Natural killer cell (primary cell): ENCODE data around the gene COX14. TPM values are rescaled to one million over a fixed set of nuclear protein-coding genes. Genes with fewer than 3 reads are reported as not detected.

Experiments used
- ATAC-seq, 3 donors: fragments of 150-1000 bp in 2 of 3; fragments of 200-7000 bp in 1 of 3; cut with Tn5 transposase; 1 replicate in 1 of 3; 2 replicates in 2 of 3; pipeline ENCODE4 v1.10.0; 2021; ENCODE audit warnings: mild to moderate bottlenecking in 2 of 3, moderate library complexity in 2 of 3
- DNase-seq, 2 donors: peaks; one replicate each; pipeline versions ENCODE4 v3.0.0 to v3.0.0-alpha.2; 2013 to 2021; ENCODE audit warnings: mixed read lengths in 1 of 2
- H3K27ac ChIP-seq: one replicate; pipeline ENCODE4 v1.5.1; 2013; ENCODE audit warnings: mild to moderate bottlenecking, low read length
- H3K27me3 ChIP-seq: one replicate; pipeline ENCODE4 v1.6.1; 2013; ENCODE audit warnings: low read length; ENCODE audit not compliant: control insufficient read depth, insufficient read depth
- H3K36me3 ChIP-seq: one replicate; pipeline ENCODE4 v1.6.1; 2013; ENCODE audit warnings: low read length; ENCODE audit not compliant: control insufficient read depth, insufficient read depth
- H3K4me1 ChIP-seq: one replicate; pipeline ENCODE4 v1.6.1; 2013; ENCODE audit warnings: low read length; ENCODE audit not compliant: control insufficient read depth, insufficient read depth
- H3K4me3 ChIP-seq: one replicate; pipeline ENCODE4 v1.5.1; 2013; ENCODE audit warnings: low read length
- H3K9me3 ChIP-seq: one replicate; pipeline ENCODE4 v1.6.1; 2013; ENCODE audit warnings: low read length; ENCODE audit not compliant: control insufficient read depth, insufficient read depth
- H3K27ac Mint-ChIP-seq, 2 donors: one replicate each; pipeline ENCODE4 v1.8.0; 2022; ENCODE audit warnings: mild to moderate bottlenecking in 2 of 2, mixed read lengths in 2 of 2, moderate library complexity in 1 of 2
- H3K27me3 Mint-ChIP-seq, 2 donors: one replicate each; pipeline ENCODE4 v1.8.0; 2022; ENCODE audit warnings: low read depth in 2 of 2, mixed read lengths in 2 of 2
- H3K36me3 Mint-ChIP-seq: one replicate; pipeline ENCODE4 v1.8.0; 2022; ENCODE audit warnings: mixed read lengths
- H3K4me1 Mint-ChIP-seq, 2 donors: one replicate each; pipeline ENCODE4 v1.8.0; 2022; ENCODE audit warnings: mixed read lengths in 2 of 2
- H3K4me3 Mint-ChIP-seq: one replicate; pipeline ENCODE4 v1.8.0; 2022; ENCODE audit warnings: mild to moderate bottlenecking, moderate library complexity, mixed read lengths
- H3K9me3 Mint-ChIP-seq, 2 donors: one replicate each; pipeline ENCODE4 v1.8.0; 2022; ENCODE audit warnings: mixed read lengths in 2 of 2
- CTCF ChIP-seq: fragments of 200-600 bp; IDR thresholded peaks from one replicate; pipeline ENCODE4 v1.8.0; 2022; ENCODE audit warnings: antibody characterized with exemption
- WGBS: methylation state at CpG from one replicate; pipeline ENCODE4 v1.1.7; 2013; ENCODE audit warnings: missing lambda C conversion rate; ENCODE audit not compliant: insufficient coverage; 5-methylcytosine and 5-hydroxymethylcytosine counted together
- intact Hi-C: fragments of 100-400 bp; cut with micrococcal nuclease; formaldehyde crosslinking; loops from one replicate; pipeline ENCODE4 v1.14.2; 2022
- total RNA-seq, 4 donors: library from RNA; stranded (reverse); fragments of 120-200 nt in 1 of 4; gene quantifications; one replicate each; pipeline versions ENCODE4 v1.2.3 to v1.2.4, GENCODE V29; 2013 to 2022

COX14 gene
- total RNA-seq, 3 donors from 2014 or later (not counting 1 experiment from before 2014, with no cell fraction given) = 32.8 to 42.6 (median 36.7) TPM

GRCh38 chr12:50157259-50157658, 45.2 kb downstream of the COX14 start:
- H3K27ac Mint-ChIP-seq = peak overlapping the region; percentile 6 to 47
- no CpG with 5 or more reads among the region's 2 CpGs for WGBS
- no peak overlapping the region for H3K4me3 ChIP-seq

GRCh38 chr12:50160643-50161042, 48.6 kb downstream of the COX14 start:
- no peaks in the 10 kb centered on the region for H3K36me3 ChIP-seq
- no peak for TF ChIP-seq CTCF
- H3K36me3 Mint-ChIP-seq = no peaks in the 10 kb centered on the region
- peak overlapping the region in 1 of 2 donors; percentile 1 for H3K27ac Mint-ChIP-seq
- no peak for ATAC-seq
- H3K27me3 Mint-ChIP-seq = no peaks in the 10 kb centered on the region
- no peak overlapping the region for H3K4me3 ChIP-seq
- no peaks in the 10 kb centered on the region for H3K9me3 Mint-ChIP-seq
- no peaks in the 10 kb centered on the region for H3K27me3 ChIP-seq
- intact Hi-C loops = no loop called here
- H3K4me3 Mint-ChIP-seq = no peak overlapping the region
- H3K4me1 Mint-ChIP-seq = peaks cover 10 to 26% of the 10 kb centered on the region in 2 donors
- H3K27ac ChIP-seq = no peak overlapping the region
- H3K9me3 ChIP-seq = no peaks in the 10 kb centered on the region
- H3K4me1 ChIP-seq = no peaks in the 10 kb centered on the region
- DNase-seq = no peak

More at GRCh38 chr12:50157259-50157658, 45.2 kb downstream of the COX14 start:
- Histone ChIP-seq H3K4me1 (no peaks in the 10 kb centered on the region), H3K36me3 (peaks cover 3% of the 10 kb centered on the region), H3K27me3 (no peaks in the 10 kb centered on the region), H3K9me3 (no peaks in the 10 kb centered on the region), H3K27ac (no peak overlapping the region)
- intact Hi-C loops = no loop called here
- no peak for TF ChIP-seq CTCF
- DNase-seq (no peak), ATAC-seq (no peak)
- no peaks in the 10 kb centered on the region for H3K36me3 Mint-ChIP-seq
- H3K27me3 Mint-ChIP-seq = no peaks in the 10 kb centered on the region
- peaks cover 10 to 15% of the 10 kb centered on the region in 2 donors for H3K4me1 Mint-ChIP-seq
- H3K4me3 Mint-ChIP-seq = no peak overlapping the region
- no peaks in the 10 kb centered on the region for H3K9me3 Mint-ChIP-seq

- H3K4me1 Mint-ChIP-seq = peaks cover 18 to 34% of the 10 kb centered on the region in 2 donors
- 91% methylated on average over 1 of the region's 2 CpGs for WGBS
- H3K36me3 Mint-ChIP-seq = no peaks in the 10 kb centered on the region
- no peaks in the 10 kb centered on the region for H3K9me3 Mint-ChIP-seq
- Histone ChIP-seq H3K36me3 (no peaks in the 10 kb centered on the region), H3K9me3 (no peaks in the 10 kb centered on the region), H3K27ac (no peak overlapping the region), H3K4me1 (peaks cover 10% of the 10 kb centered on the region), H3K4me3 (no peak overlapping the region), H3K27me3 (no peaks in the 10 kb centered on the region)
- DNase-seq (no peak), ATAC-seq (no peak)
- peak overlapping the region in 1 of 2 donors; percentile 20 for H3K27ac Mint-ChIP-seq
- no peaks in the 10 kb centered on the region for H3K27me3 Mint-ChIP-seq
- intact Hi-C loops = no loop called here
- TF ChIP-seq CTCF = no peak
- H3K4me3 Mint-ChIP-seq = no peak overlapping the region
These were observed 50.2 kb downstream of the COX14 start for GRCh38 chr12:50162230-50162629.

GRCh38 chr12:50164963-50165362, 52.9 kb downstream of the COX14 start:
- Mint-ChIP-seq H3K36me3 (no peaks in the 10 kb centered on the region), H3K9me3 (no peaks in the 10 kb centered on the region), H3K4me1 (peaks cover 9 to 33% of the 10 kb centered on the region in 2 donors), H3K4me3 (peak overlapping the region; percentile 60), H3K27ac (peak overlapping the region; percentile 13 to 53), H3K27me3 (no peaks in the 10 kb centered on the region)
- 98% methylated on average over 20 of the region's 20 CpGs for WGBS
- DNase-seq (no peak), ATAC-seq (no peak)
- peaks cover 17% of the 10 kb centered on the region for H3K4me1 ChIP-seq
- H3K27me3 ChIP-seq = no peaks in the 10 kb centered on the region
- intact Hi-C loops = no loop called here
- TF ChIP-seq CTCF = no peak
- no peaks in the 10 kb centered on the region for H3K9me3 ChIP-seq
- H3K4me3 ChIP-seq = no peak overlapping the region
- H3K36me3 ChIP-seq = no peaks in the 10 kb centered on the region
- no peak overlapping the region for H3K27ac ChIP-seq
